Hepatocyte (in vitro differentiated cells): Measurements from ENCODE around the gene NPC1.

Experiments
- CTCF ChIP-seq: fragments of 200-600 bp; sonication (generic); IDR thresholded peaks from 2 replicates; pipeline ENCODE4 v1.5.1; 2016; ENCODE audit warnings: antibody characterized with exemption, mild to moderate bottlenecking; ENCODE audit not compliant: poor library complexity
- EZH2 ChIP-seq: fragments of 200-600 bp; sonication (generic); IDR thresholded peaks from 2 replicates; pipeline ENCODE4 v1.6.1; 2016; ENCODE audit warnings: antibody characterized with exemption, mild to moderate bottlenecking, borderline replicate concordance
- EZH2phosphoT487 ChIP-seq: fragments of 200-600 bp; sonication (generic); IDR thresholded peaks from one replicate; pipeline ENCODE4 v1.6.1; 2018; ENCODE audit warnings: antibody characterized with exemption, mild to moderate bottlenecking, low read depth, moderate library complexity; ENCODE audit not compliant: unreplicated experiment, severe bottlenecking

- TF ChIP-seq CTCF (no peak), EZH2 (no peak), EZH2phosphoT487 (no peak)
Measured at GRCh38 chr18:23573020-23573419, 13.3 kb downstream of the NPC1 start.
